Natural killer cell (primary cell): ENCODE measurements around the gene IL1RAP. TPM values are rescaled to one million over a fixed set of nuclear protein-coding genes. Genes with fewer than 3 reads are reported as not detected.

Experiments used
- ATAC-seq, 3 donors: fragments of 150-1000 bp in 2 of 3; fragments of 200-7000 bp in 1 of 3; cut with Tn5 transposase; 1 replicate in 1 of 3; 2 replicates in 2 of 3; pipeline ENCODE4 v1.10.0; 2021; ENCODE audit warnings: mild to moderate bottlenecking in 2 of 3, moderate library complexity in 2 of 3
- DNase-seq, 2 donors: peaks; one replicate each; pipeline versions ENCODE4 v3.0.0 to v3.0.0-alpha.2; 2013 to 2021; ENCODE audit warnings: mixed read lengths in 1 of 2
- H3K27ac ChIP-seq: one replicate; pipeline ENCODE4 v1.5.1; 2013; ENCODE audit warnings: mild to moderate bottlenecking, low read length
- H3K27me3 ChIP-seq: one replicate; pipeline ENCODE4 v1.6.1; 2013; ENCODE audit warnings: low read length; ENCODE audit not compliant: control insufficient read depth, insufficient read depth
- H3K36me3 ChIP-seq: one replicate; pipeline ENCODE4 v1.6.1; 2013; ENCODE audit warnings: low read length; ENCODE audit not compliant: control insufficient read depth, insufficient read depth
- H3K4me1 ChIP-seq: one replicate; pipeline ENCODE4 v1.6.1; 2013; ENCODE audit warnings: low read length; ENCODE audit not compliant: control insufficient read depth, insufficient read depth
- H3K4me3 ChIP-seq: one replicate; pipeline ENCODE4 v1.5.1; 2013; ENCODE audit warnings: low read length
- H3K9me3 ChIP-seq: one replicate; pipeline ENCODE4 v1.6.1; 2013; ENCODE audit warnings: low read length; ENCODE audit not compliant: control insufficient read depth, insufficient read depth
- H3K27ac Mint-ChIP-seq, 2 donors: one replicate each; pipeline ENCODE4 v1.8.0; 2022; ENCODE audit warnings: mild to moderate bottlenecking in 2 of 2, mixed read lengths in 2 of 2, moderate library complexity in 1 of 2
- H3K27me3 Mint-ChIP-seq, 2 donors: one replicate each; pipeline ENCODE4 v1.8.0; 2022; ENCODE audit warnings: low read depth in 2 of 2, mixed read lengths in 2 of 2
- H3K36me3 Mint-ChIP-seq: one replicate; pipeline ENCODE4 v1.8.0; 2022; ENCODE audit warnings: mixed read lengths
- H3K4me1 Mint-ChIP-seq, 2 donors: one replicate each; pipeline ENCODE4 v1.8.0; 2022; ENCODE audit warnings: mixed read lengths in 2 of 2
- H3K4me3 Mint-ChIP-seq: one replicate; pipeline ENCODE4 v1.8.0; 2022; ENCODE audit warnings: mild to moderate bottlenecking, moderate library complexity, mixed read lengths
- H3K9me3 Mint-ChIP-seq, 2 donors: one replicate each; pipeline ENCODE4 v1.8.0; 2022; ENCODE audit warnings: mixed read lengths in 2 of 2
- WGBS: methylation state at CpG from one replicate; pipeline ENCODE4 v1.1.7; 2013; ENCODE audit warnings: missing lambda C conversion rate; ENCODE audit not compliant: insufficient coverage; 5-methylcytosine and 5-hydroxymethylcytosine counted together
- intact Hi-C: fragments of 100-400 bp; cut with micrococcal nuclease; formaldehyde crosslinking; loops from one replicate; pipeline ENCODE4 v1.14.2; 2022
- total RNA-seq, 4 donors: library from RNA; stranded (reverse); fragments of 120-200 nt in 1 of 4; gene quantifications; one replicate each; pipeline versions ENCODE4 v1.2.3 to v1.2.4, GENCODE V29; 2013 to 2022
- TF ChIP-seq, protein P1 (sequence below): fragments of 200-600 bp; IDR thresholded peaks from one replicate; pipeline ENCODE4 v1.8.0; 2022; ENCODE audit warnings: antibody characterized with exemption

The IL1RAP gene
- total RNA-seq, 3 donors from 2014 or later (not counting 1 experiment from before 2014, with no cell fraction given), result 11.4 to 19.8 (median 15.1) TPM

DNA sequence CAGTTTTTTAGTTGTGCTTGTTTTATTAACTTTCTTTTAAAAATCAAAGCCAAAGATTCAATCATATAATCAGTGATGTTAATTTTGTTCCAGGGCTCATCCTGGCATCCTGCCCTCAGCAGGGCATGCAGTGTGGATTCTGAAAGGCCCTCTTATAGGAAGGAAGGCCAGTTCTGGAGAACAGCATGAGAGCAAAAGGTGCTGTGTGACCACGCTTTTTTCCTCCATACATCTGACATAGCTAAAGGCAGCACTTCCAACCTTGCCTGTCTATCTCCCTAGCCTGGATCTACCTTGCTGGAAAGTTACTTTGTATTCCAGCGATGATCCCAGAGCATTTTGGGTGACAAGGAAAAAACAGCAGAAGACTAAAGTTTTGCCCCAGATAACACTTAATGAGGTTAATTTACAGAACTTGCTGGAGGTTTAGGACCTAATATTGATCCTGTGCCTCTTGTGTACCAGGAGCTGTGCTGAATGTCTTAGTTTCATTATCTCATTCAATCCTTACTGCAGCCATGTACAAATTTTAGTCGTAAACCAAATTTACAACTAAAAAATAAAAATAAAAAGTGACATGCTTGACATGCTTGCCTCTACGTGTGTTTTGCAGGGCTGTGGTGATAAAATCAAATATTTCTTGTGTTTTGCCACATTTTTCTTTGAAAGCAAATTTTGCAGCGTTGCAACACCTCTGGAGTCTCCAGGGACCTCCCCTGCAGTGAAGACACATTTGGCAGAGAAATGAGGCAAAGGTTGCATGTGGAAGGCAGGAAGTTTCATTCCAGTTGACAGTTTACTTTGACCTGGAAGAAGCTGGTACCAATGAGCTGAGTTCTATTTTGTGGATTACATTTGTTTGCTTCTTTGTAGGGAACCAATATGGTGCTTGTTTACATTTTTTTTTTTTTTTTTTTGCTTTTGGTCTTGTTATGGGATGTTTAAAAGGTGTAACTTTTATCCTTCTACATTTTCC is 13.2 kb downstream of the IL1RAP start:
- no peak overlapping the region for H3K27ac ChIP-seq
- peaks cover 5 to 18% of the 10 kb centered on the region in 2 donors for H3K4me1 Mint-ChIP-seq
- no peak for ATAC-seq
- no peak for DNase-seq
- no peak overlapping the region for H3K4me3 ChIP-seq
- no peak overlapping the region for H3K27ac Mint-ChIP-seq
- no peaks in the 10 kb centered on the region for H3K4me1 ChIP-seq
- H3K9me3 Mint-ChIP-seq, result no peaks in the 10 kb centered on the region
- intact Hi-C loops, result no loop called here
- H3K9me3 ChIP-seq, result no peaks in the 10 kb centered on the region
- H3K36me3 ChIP-seq, result peaks cover 3% of the 10 kb centered on the region
- 83% methylated on average over 4 of the region's 5 CpGs for WGBS
- H3K36me3 Mint-ChIP-seq, result no peaks in the 10 kb centered on the region
- no peaks in the 10 kb centered on the region for H3K27me3 Mint-ChIP-seq
- TF ChIP-seq, protein P1, sequence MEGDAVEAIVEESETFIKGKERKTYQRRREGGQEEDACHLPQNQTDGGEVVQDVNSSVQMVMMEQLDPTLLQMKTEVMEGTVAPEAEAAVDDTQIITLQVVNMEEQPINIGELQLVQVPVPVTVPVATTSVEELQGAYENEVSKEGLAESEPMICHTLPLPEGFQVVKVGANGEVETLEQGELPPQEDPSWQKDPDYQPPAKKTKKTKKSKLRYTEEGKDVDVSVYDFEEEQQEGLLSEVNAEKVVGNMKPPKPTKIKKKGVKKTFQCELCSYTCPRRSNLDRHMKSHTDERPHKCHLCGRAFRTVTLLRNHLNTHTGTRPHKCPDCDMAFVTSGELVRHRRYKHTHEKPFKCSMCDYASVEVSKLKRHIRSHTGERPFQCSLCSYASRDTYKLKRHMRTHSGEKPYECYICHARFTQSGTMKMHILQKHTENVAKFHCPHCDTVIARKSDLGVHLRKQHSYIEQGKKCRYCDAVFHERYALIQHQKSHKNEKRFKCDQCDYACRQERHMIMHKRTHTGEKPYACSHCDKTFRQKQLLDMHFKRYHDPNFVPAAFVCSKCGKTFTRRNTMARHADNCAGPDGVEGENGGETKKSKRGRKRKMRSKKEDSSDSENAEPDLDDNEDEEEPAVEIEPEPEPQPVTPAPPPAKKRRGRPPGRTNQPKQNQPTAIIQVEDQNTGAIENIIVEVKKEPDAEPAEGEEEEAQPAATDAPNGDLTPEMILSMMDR, result no peak
- no peaks in the 10 kb centered on the region for H3K27me3 ChIP-seq
- no peak overlapping the region for H3K4me3 Mint-ChIP-seq

DNA sequence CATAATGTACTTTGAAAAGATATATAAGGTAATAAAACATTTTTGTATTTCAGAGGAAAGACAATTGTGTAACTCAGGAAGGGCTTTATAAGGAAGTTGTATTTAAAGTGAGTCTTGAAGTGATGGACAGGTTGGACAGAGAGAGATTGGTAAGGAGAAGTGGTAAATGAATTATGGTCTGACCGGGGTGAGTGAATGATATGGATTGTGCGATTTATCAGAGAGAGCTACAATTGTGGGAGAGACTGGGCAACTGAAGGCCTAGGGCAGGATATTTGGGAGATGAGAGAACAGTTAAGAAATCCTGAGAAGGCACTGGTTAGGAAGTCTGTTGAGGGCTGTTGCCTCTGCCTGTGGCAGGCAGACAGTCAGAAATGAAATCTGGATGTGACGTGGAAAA is 14.8 kb downstream of the IL1RAP start:
- H3K4me3 Mint-ChIP-seq, result no peak overlapping the region
- H3K27me3 ChIP-seq, result no peaks in the 10 kb centered on the region
- 76% methylated on average over 3 of the region's 3 CpGs for WGBS
- no peaks in the 10 kb centered on the region for H3K4me1 ChIP-seq
- no peak overlapping the region for H3K27ac ChIP-seq
- peaks cover 5 to 18% of the 10 kb centered on the region in 2 donors for H3K4me1 Mint-ChIP-seq
- H3K9me3 ChIP-seq, result no peaks in the 10 kb centered on the region
- no peaks in the 10 kb centered on the region for H3K36me3 Mint-ChIP-seq
- intact Hi-C loops, result no loop called here
- TF ChIP-seq, protein P1, result no peak
- DNase-seq (no peak), ATAC-seq (no peak)
- H3K36me3 ChIP-seq, result peaks cover 3% of the 10 kb centered on the region
- H3K27me3 Mint-ChIP-seq, result no peaks in the 10 kb centered on the region
- H3K27ac Mint-ChIP-seq, result no peak overlapping the region
- no peak overlapping the region for H3K4me3 ChIP-seq
- H3K9me3 Mint-ChIP-seq, result no peaks in the 10 kb centered on the region

DNA sequence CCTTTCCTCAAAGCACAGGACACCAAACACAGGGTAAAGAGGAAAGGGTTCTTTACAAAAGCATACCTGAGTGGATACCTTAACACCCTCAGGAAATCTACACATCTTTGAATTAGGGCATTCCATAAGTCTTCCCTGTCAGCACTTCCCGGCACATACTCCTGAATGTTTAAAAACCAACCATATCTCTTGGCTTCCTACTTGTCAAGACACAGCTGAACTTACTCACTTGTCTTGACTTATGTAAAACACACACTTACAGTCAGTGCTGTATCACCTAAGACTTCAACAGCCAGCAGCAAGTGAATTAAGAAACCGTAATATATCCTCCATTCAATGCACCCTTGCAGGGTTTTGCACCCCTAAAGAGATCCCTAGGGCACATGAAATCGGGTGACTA is 17.5 kb downstream of the IL1RAP start:
- TF ChIP-seq, protein P1, result no peak
- ATAC-seq, result no peak
- H3K36me3 ChIP-seq, result peaks cover 3% of the 10 kb centered on the region
- 100% methylated on average over 3 of the region's 3 CpGs for WGBS
- H3K4me3 ChIP-seq, result no peak overlapping the region
- no peak for DNase-seq
- Mint-ChIP-seq H3K27ac (no peak overlapping the region), H3K4me3 (no peak overlapping the region), H3K27me3 (no peaks in the 10 kb centered on the region), H3K9me3 (no peaks in the 10 kb centered on the region), H3K4me1 (peaks cover 14 to 18% of the 10 kb centered on the region in 2 donors), H3K36me3 (no peaks in the 10 kb centered on the region)
- no peak overlapping the region for H3K27ac ChIP-seq
- intact Hi-C loops, result no loop called here
- no peaks in the 10 kb centered on the region for H3K9me3 ChIP-seq
- H3K4me1 ChIP-seq, result no peaks in the 10 kb centered on the region
- no peaks in the 10 kb centered on the region for H3K27me3 ChIP-seq
